ENCODE measurements around the gene KCNT2.

- TF ChIP-seq CTCF (IDR thresholded peaks at IDR 0.05; ENCODE audit: poor library complexity) (no peak), EZH2 (IDR thresholded peaks at IDR 0.05; ENCODE audit: borderline replicate concordance) (no peak), EZH2phosphoT487 (IDR thresholded peaks at IDR 0.05; ENCODE audit: low read depth, severe bottlenecking, unreplicated experiment) (no peak)
Observed at GRCh38 chr1:196302981-196303380, 305.3 kb downstream of the KCNT2 start.
